GM12892 (cell line): ENCODE measurements around the gene MDFIC.

Source experiments
- POLR2A ChIP-seq: IDR thresholded peaks from 2 replicates; pipeline ENCODE4 v1.6.1; 2011; ENCODE audit warnings: low read depth, low read length, control low read depth
- POLR2AphosphoS5 ChIP-seq: IDR thresholded peaks from 2 replicates; pipeline ENCODE4 v1.6.1; 2011; ENCODE audit warnings: low read depth, low read length, control low read depth
- TAF1 ChIP-seq: IDR thresholded peaks from 2 replicates; pipeline ENCODE4 v1.6.1; 2011; ENCODE audit warnings: low read depth, mild to moderate bottlenecking, control low read depth, low read length, borderline replicate concordance

DNA sequence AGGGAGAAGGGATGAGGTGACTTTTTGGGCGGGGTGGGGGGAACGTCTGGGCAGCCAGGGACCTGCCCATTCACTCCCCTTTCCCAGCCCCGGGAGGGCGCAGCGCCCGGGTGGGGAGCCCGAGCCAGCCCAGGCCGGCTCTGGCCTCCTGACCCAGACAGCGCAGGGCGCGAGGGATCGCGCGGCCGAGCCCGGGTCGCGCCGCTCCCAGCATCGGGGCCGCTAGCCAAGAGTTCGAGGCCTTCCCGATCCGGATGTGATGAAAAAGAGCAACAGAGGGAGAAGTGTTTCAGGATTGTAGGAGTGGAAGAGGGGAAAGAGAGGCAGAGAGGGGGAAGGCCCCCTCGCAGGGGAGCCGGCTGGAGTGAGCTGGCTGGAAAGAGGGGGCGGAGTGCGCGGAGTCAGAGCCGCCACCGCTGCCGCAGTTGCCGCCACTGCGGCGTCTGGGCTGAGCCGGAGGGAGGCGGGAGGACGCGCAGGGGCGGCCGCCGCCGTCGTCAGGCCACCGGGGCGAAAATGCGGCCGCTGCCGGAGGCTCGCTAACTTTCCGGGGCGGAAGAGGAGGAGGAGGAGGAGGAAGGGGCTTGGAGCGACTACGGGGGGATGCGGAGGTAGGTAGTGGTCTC, at the start of gene MDFIC:
- TF ChIP-seq POLR2AphosphoS5 (peak; percentile 63; the same call in 1 of the 2 replicates), POLR2A (peak; percentile 82), TAF1 (peak; percentile 70)
